Fibroblast of lung (primary cell): Measurements from ENCODE around the gene WFIKKN1. TPM values are rescaled to one million over a fixed set of nuclear protein-coding genes. Genes with fewer than 3 reads are reported as not detected.

Source experiments
- DNase-seq, 2 donors: peaks; one replicate each; pipeline versions ENCODE4 v3.0.0 to v3.0.0-alpha.2; 2010; ENCODE audit warnings: low read depth in 2 of 2
- H2AFZ ChIP-seq: 2 replicates; pipeline ENCODE4 v1.5.1; 2012; ENCODE audit warnings: low read length, control low read depth, inconsistent platforms
- H3K27ac ChIP-seq: 2 replicates; pipeline ENCODE4 v1.5.1; 2011; ENCODE audit warnings: low read length, control low read depth; ENCODE audit not compliant: insufficient read depth
- H3K27me3 ChIP-seq: 2 replicates; pipeline ENCODE4 v1.5.1; 2011; ENCODE audit warnings: mild to moderate bottlenecking, low read length; ENCODE audit not compliant: control insufficient read depth, insufficient read depth
- H3K36me3 ChIP-seq: 2 replicates; pipeline ENCODE4 v1.5.1; 2011; ENCODE audit warnings: low read length; ENCODE audit not compliant: control insufficient read depth, insufficient read depth
- H3K4me1 ChIP-seq: 2 replicates; pipeline ENCODE4 v1.5.1; 2011; ENCODE audit warnings: low read length; ENCODE audit not compliant: control insufficient read depth, insufficient read depth; ENCODE audit errors: extremely low read depth
- H3K4me2 ChIP-seq: 2 replicates; pipeline ENCODE4 v1.5.1; 2011; ENCODE audit warnings: low read length, control low read depth; ENCODE audit not compliant: insufficient read depth; ENCODE audit errors: extremely low read depth
- H3K4me3 ChIP-seq, 4 experiments: fragments of 200-600 bp in 1 of 4; sonication (generic) in 1 of 4; replicated peaks in 1 of 4; 2 replicates each; pipeline ENCODE4 v1.5.1; 2011 to 2016; ENCODE audit warnings: low read length in 4 of 4, low read depth in 3 of 4, mild to moderate bottlenecking in 3 of 4, control low read depth in 2 of 4, inconsistent platforms in 1 of 4, mixed read lengths in 1 of 4; ENCODE audit not compliant: insufficient read depth in 1 of 4; ENCODE audit errors: control extremely low read depth in 1 of 4
- H3K79me2 ChIP-seq: 2 replicates; pipeline ENCODE4 v1.5.1; 2012; ENCODE audit warnings: mild to moderate bottlenecking, low read length, inconsistent platforms; ENCODE audit not compliant: control insufficient read depth, insufficient read depth
- H3K9ac ChIP-seq: 2 replicates; pipeline ENCODE4 v1.5.1; 2011; ENCODE audit warnings: mild to moderate bottlenecking, low read length, control low read depth; ENCODE audit not compliant: insufficient read depth
- H3K9me3 ChIP-seq: 2 replicates; pipeline ENCODE4 v1.5.1; 2012; ENCODE audit warnings: low read depth, low read length; ENCODE audit not compliant: control insufficient read depth, insufficient read depth
- H4K20me1 ChIP-seq: 2 replicates; pipeline ENCODE4 v1.5.1; 2011; ENCODE audit warnings: low read length; ENCODE audit not compliant: control insufficient read depth, insufficient read depth; ENCODE audit errors: extremely low read depth
- CTCF ChIP-seq, 2 donors: IDR thresholded peaks in 1 of 2; conservative IDR thresholded peaks in 1 of 2; 1 replicate in 1 of 2; 2 replicates in 1 of 2; pipeline ENCODE4 v1.5.1; 2011 to 2012; ENCODE audit warnings: low read length in 2 of 2, control low read depth in 1 of 2, inconsistent platforms in 1 of 2, low read depth in 1 of 2, mild to moderate bottlenecking in 1 of 2
- EZH2 ChIP-seq: IDR thresholded peaks from 2 replicates; pipeline ENCODE4 v1.5.1; 2012; ENCODE audit warnings: low read length, control low read depth, mild to moderate bottlenecking; ENCODE audit errors: missing control alignments
- polyA plus RNA-seq, 2 donors: library from polyadenylated mRNA; depleted of rRNA in 1 of 2; stranded (reverse) in 1 of 2; unstranded in 1 of 2; fragments of >200 nt; gene quantifications; 2 replicates each; pipeline ENCODE4 v1.2.1, GENCODE V29; 2011 to 2012; ENCODE audit warnings: missing spikeins in 1 of 2
- total RNA-seq: library from RNA; depleted of rRNA; stranded (reverse); fragments of >200 nt; gene quantifications from 2 replicates; pipeline ENCODE4 v1.2.1, GENCODE V29; 2014

Gene WFIKKN1
- total and polyA plus RNA-seq, 2 donors (not counting 1 experiment from before 2014, with no cell fraction given): 0.17 TPM; not detected in 1

DNA sequence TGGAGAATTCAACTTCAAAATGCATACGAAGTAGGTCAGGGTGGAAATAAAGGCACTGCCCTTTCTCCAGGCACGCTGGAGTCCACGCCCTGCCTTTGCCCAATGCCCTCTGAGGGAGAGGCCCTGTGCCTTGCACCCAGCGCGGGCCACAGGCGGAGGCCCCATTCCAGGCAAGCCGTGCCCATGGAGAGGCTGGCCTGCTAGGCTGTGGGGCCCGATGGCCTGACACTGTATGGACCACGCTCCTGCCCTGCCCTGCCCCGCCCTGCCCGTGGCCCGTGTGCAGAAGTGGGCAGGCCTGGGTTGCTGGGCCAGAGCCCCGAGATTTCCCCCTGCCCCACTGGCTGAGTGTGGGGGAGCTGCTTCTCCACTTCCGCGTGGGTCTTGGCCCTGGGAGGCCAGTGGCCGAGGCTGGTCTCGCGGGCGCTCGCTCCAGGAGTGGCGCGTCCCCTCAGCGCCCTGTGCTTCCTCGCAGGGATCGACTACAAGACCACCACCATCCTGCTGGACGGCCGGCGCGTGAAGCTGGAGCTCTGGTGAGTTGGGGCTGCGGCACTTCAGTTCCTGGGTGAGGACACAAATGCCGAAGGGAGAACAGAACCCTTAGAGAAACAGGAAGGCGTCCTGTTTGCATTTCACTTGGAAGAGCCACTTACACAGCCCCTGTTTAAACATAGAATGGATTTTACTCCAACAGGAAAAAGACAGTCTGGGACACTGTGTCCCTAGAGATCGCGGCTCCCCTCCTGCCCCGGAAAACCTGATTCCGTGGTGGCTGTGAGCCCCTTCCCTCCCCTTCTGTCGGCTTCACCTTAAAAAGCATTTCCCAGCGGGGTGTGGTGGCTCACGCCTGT is 13.8 kb upstream of the WFIKKN1 start:
- Histone ChIP-seq H3K27ac (no peak overlapping the region), H3K4me3 (no peak overlapping the region), H3K36me3 (no peaks in the 10 kb centered on the region), H3K4me2 (no peak overlapping the region), H3K27me3 (no peaks in the 10 kb centered on the region), H3K9me3 (no peaks in the 10 kb centered on the region), H3K4me1 (peaks cover 6% of the 10 kb centered on the region), H2AFZ (no peak overlapping the region), H3K79me2 (no peaks in the 10 kb centered on the region), H4K20me1 (no peaks in the 10 kb centered on the region), H3K9ac (no peak overlapping the region)
- TF ChIP-seq CTCF (conservative IDR thresholded peaks at IDR 0.05 in 1 of 2, IDR thresholded peaks at IDR 0.05 in 1 of 2; ENCODE audit: low read depth in 1 of 2, low read length in 2 of 2): no peak
- no peak for TF ChIP-seq EZH2
- no peak for DNase-seq

- no peak for TF ChIP-seq EZH2
- TF ChIP-seq CTCF (conservative IDR thresholded peaks at IDR 0.05 in 1 of 2, IDR thresholded peaks at IDR 0.05 in 1 of 2; ENCODE audit: low read depth in 1 of 2, low read length in 2 of 2): no peak
Observed at GRCh38 chr16:617855-618254, 12.9 kb upstream of the WFIKKN1 start.

GRCh38 chr16:619476-620100 is 11.2 kb upstream of the WFIKKN1 start:
- TF ChIP-seq EZH2 (no peak), CTCF (conservative IDR thresholded peaks at IDR 0.05 in 1 of 2, IDR thresholded peaks at IDR 0.05 in 1 of 2; ENCODE audit: low read depth in 1 of 2, low read length in 2 of 2) (no peak)
- Histone ChIP-seq H3K4me2 (no peak overlapping the region), H3K4me3 (no peak overlapping the region), H3K27ac (no peak overlapping the region), H4K20me1 (no peaks in the 10 kb centered on the region), H3K27me3 (no peaks in the 10 kb centered on the region), H2AFZ (no peak overlapping the region), H3K4me1 (peaks cover 6% of the 10 kb centered on the region), H3K36me3 (no peaks in the 10 kb centered on the region), H3K79me2 (no peaks in the 10 kb centered on the region), H3K9me3 (no peaks in the 10 kb centered on the region), H3K9ac (no peak overlapping the region)
- DNase-seq: no peak

More at GRCh38 chr16:617855-618254, 12.9 kb upstream of the WFIKKN1 start:
- no peaks in the 10 kb centered on the region for H4K20me1 ChIP-seq
- no peak overlapping the region for H3K4me3 ChIP-seq
- H3K79me2 ChIP-seq: no peaks in the 10 kb centered on the region
- H3K27me3 ChIP-seq: no peaks in the 10 kb centered on the region
- H3K4me2 ChIP-seq: no peak overlapping the region
- H3K27ac ChIP-seq: no peak overlapping the region
- no peak overlapping the region for H3K9ac ChIP-seq
- no peak for DNase-seq
- no peak overlapping the region for H2AFZ ChIP-seq
- H3K9me3 ChIP-seq: no peaks in the 10 kb centered on the region
- peaks cover 6% of the 10 kb centered on the region for H3K4me1 ChIP-seq
- H3K36me3 ChIP-seq: no peaks in the 10 kb centered on the region
